ENCODE data around the gene FRMD8. TPM values are rescaled to one million over a fixed set of nuclear protein-coding genes. Genes with fewer than 3 reads are reported as not detected.

FRMD8 gene
- total and polyA plus RNA-seq, 2 of the 8 experiments (the other 6 are each of a cell fraction or from before 2014, with no cell fraction given): 15.0 to 19.2 TPM

DNA sequence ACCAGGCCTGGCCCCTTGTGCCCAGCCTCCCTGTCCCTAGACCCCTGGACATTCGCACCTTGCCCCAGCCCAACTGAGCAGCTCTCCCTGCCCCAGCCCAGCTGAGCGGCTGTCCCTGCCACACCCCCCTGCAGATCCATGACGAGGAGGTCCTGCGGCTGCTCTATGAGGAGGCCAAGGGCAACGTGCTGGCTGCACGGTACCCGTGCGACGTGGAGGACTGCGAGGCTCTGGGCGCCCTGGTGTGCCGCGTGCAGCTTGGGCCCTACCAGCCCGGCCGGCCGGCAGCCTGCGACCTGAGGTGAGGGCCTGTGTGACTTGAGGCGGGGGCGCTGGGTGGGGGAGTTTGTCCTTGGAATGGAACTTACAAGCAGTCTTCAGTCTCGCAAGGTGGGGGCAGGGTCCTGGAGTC is 7.7 kb downstream of the FRMD8 start (continued):
- TF ChIP-seq GABPA (IDR thresholded peaks at IDR 0.05; ENCODE audit: borderline replicate concordance, insufficient read depth, low read length): no peak
- TF ChIP-seq BRCA1 (IDR thresholded peaks at IDR 0.05; ENCODE audit: low read depth, low read length): no peak
- TF ChIP-seq, protein P1, sequence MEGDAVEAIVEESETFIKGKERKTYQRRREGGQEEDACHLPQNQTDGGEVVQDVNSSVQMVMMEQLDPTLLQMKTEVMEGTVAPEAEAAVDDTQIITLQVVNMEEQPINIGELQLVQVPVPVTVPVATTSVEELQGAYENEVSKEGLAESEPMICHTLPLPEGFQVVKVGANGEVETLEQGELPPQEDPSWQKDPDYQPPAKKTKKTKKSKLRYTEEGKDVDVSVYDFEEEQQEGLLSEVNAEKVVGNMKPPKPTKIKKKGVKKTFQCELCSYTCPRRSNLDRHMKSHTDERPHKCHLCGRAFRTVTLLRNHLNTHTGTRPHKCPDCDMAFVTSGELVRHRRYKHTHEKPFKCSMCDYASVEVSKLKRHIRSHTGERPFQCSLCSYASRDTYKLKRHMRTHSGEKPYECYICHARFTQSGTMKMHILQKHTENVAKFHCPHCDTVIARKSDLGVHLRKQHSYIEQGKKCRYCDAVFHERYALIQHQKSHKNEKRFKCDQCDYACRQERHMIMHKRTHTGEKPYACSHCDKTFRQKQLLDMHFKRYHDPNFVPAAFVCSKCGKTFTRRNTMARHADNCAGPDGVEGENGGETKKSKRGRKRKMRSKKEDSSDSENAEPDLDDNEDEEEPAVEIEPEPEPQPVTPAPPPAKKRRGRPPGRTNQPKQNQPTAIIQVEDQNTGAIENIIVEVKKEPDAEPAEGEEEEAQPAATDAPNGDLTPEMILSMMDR (IDR thresholded peaks at IDR 0.05; ENCODE audit: control extremely low read depth in 1 of 3, insufficient read depth in 1 of 3, low read depth in 1 of 3, low read length in 3 of 3): no peak

All from H1 (cell line).